Heart left ventricle (tissue), 16 donors: ENCODE results near the gene OVAAL. TPM values are rescaled to one million over a fixed set of nuclear protein-coding genes. Genes with fewer than 3 reads are reported as not detected.
A peak's percentile ranks its signal among the peaks of the same experiment; 100 is the strongest.

Source experiments
- ATAC-seq, 4 donors: fragments of 200-7000 bp; cut with Tn5 transposase; one replicate each; pipeline ENCODE4 v1.9.1; 2020 to 2022; ENCODE audit warnings: moderate library complexity in 4 of 4, mild to moderate bottlenecking in 3 of 4, moderate number of reproducible peaks in 1 of 4
- DNase-seq, 5 donors: peaks; one replicate each; pipeline ENCODE4 v3.0.0-alpha.2; 2020
- H3K27ac ChIP-seq, 12 donors: fragments of 200-600 bp; sonication (generic) in 4 of 12; one replicate each; pipeline versions ENCODE4 v1.5.0 to v1.8.0; 2016 to 2022; ENCODE audit warnings: mild to moderate bottlenecking in 2 of 12
- H3K27me3 ChIP-seq, 9 donors: fragments of 200-600 bp; sonication (generic) in 2 of 9; one replicate each; pipeline versions ENCODE4 v1.5.1 to v1.8.0; 2016 to 2022; ENCODE audit warnings: mild to moderate bottlenecking in 3 of 9
- H3K36me3 ChIP-seq, 9 donors: fragments of 200-600 bp; sonication (generic) in 2 of 9; one replicate each; pipeline versions ENCODE4 v1.5.0 to v1.8.0; 2018 to 2022; ENCODE audit warnings: mild to moderate bottlenecking in 2 of 9
- H3K4me1 ChIP-seq, 12 donors: fragments of 200-600 bp; sonication (generic) in 4 of 12; one replicate each; pipeline versions ENCODE4 v1.5.0 to v1.8.0; 2016 to 2022; ENCODE audit warnings: mild to moderate bottlenecking in 3 of 12
- H3K4me3 ChIP-seq, 12 donors: fragments of 200-600 bp; sonication (generic) in 4 of 12; one replicate each; pipeline versions ENCODE4 v1.5.0 to v1.8.0; 2017 to 2022; ENCODE audit warnings: mild to moderate bottlenecking in 9 of 12, moderate library complexity in 4 of 12
- H3K9me3 ChIP-seq, 12 donors: fragments of 200-600 bp; sonication (generic) in 4 of 12; one replicate each; pipeline versions ENCODE4 v1.5.0 to v1.8.0; 2016 to 2022; ENCODE audit warnings: mild to moderate bottlenecking in 1 of 12
- POLR2A ChIP-seq, 2 donors: fragments of 450-650 bp; IDR thresholded peaks; one replicate each; pipeline ENCODE4 v1.6.1; 2017; ENCODE audit warnings: antibody characterized with exemption in 2 of 2, mild to moderate bottlenecking in 2 of 2, moderate library complexity in 2 of 2
- WGBS, 4 donors: extraction: QIAGEN DNeasy Blood & Tissue Kit in 2 of 4; methylation state at CpG; one replicate each; pipeline versions ENCODE4 v1.1.5 to v1.1.7; 2013 to 2018; 5-methylcytosine and 5-hydroxymethylcytosine counted together
- intact Hi-C, 10 donors: fragments of 100-400 bp; cut with DNase I; formaldehyde crosslinking; loops; one replicate each; pipeline versions ENCODE4 v1.11.1 to v1.14.2; 2022
- polyA plus RNA-seq, 2 donors: library from polyadenylated mRNA; stranded (reverse); fragments of 200-250 nt; gene quantifications; one replicate each; pipeline ENCODE4 v1.2.3, GENCODE V29; 2013
- total RNA-seq, 9 donors: library from RNA; depleted of rRNA in 2 of 9; stranded (reverse); fragments of >200 nt in 2 of 9; fragmentation: NEBNext Ultra II Directional in 3 of 9; extraction: Animal tissue kit (Norgen Biotek cat#: 25700) in 3 of 9; gene quantifications; one replicate each; pipeline versions ENCODE4 v1.1.0 to v1.2.4, GENCODE V29; 2016 to 2023
- TF ChIP-seq, protein P1 (sequence below), 12 donors: fragments of 200-600 bp; sonication (generic) in 4 of 12; IDR thresholded peaks; one replicate each; pipeline versions ENCODE4 v1.5.0 to v1.8.0; 2018 to 2022; ENCODE audit warnings: antibody characterized with exemption in 12 of 12, mild to moderate bottlenecking in 5 of 12
- donor health status: ischemic (EF 13 %, LVEDD 7.1; RV severe dilation, severe dysfunction).
- donor health status: healthy with polysubstance abuse.
- donor health status: DM: no; HTN: yes; CAD: no.
- donor health status: DM: no; HTN: no; CAD: no.
- donor health status: ischemic (EF 25% LVEDD 6.9; RV normal size, moderate dysfunction).
- donor health status: ischemic (EF 25% LVEDD 5.7; RV mildly dilated, moderate dysfunction).
- donor health status: healthy.
- donor health status: DM: yes; HTN: yes; CAD: no.
- donor health status: ischemic (EF 35%, LVEDD 5.7; RV mildly dilated, moderate dysfunction).
- donor health status: nonischemic (EF 11% LVEDD 7.7; RV severe dilation, severe dysfunction).
- donor health status: DM: yes; HTN: yes; CAD: no.
- donor health status: PGD.
- donor health status: ischemic (EF 29% LVEDD 5.4; RV normal size, mild dysfunction).
- donor health status: nonischemic (EF 23%, LVEDD 6.1; RV moderate dilation, normal function).

The OVAAL gene
- total and polyA plus RNA-seq, 11 donors = 1.5 to 13.9 (median 2.8) TPM

GRCh38 chr1:180527101-180527669 is 31.6 kb upstream of the OVAAL start:
- DNase-seq = peak in 1 of 5 donors; percentile 45
- 24 to 27% (median 26%) methylated on average over 5 of the region's 5 CpGs for WGBS, 4 donors
- intact Hi-C loops = loop anchor here in 1 of 10 donors (10.0 kb wide), 1 partner anchor 628 kb away; no protein-coding TSS in a partner anchor
- H3K27me3 ChIP-seq = no peaks in the 10 kb centered on the region
- H3K4me3 ChIP-seq = no peak overlapping the region
- no peak overlapping the region for H3K27ac ChIP-seq
- ATAC-seq = peak in 3 of 4 donors; percentile 35 to 46 (median 41)
- peaks cover 0 to 2% (median 0%) of the 10 kb centered on the region in 12 donors for H3K9me3 ChIP-seq
- TF ChIP-seq, protein P1, sequence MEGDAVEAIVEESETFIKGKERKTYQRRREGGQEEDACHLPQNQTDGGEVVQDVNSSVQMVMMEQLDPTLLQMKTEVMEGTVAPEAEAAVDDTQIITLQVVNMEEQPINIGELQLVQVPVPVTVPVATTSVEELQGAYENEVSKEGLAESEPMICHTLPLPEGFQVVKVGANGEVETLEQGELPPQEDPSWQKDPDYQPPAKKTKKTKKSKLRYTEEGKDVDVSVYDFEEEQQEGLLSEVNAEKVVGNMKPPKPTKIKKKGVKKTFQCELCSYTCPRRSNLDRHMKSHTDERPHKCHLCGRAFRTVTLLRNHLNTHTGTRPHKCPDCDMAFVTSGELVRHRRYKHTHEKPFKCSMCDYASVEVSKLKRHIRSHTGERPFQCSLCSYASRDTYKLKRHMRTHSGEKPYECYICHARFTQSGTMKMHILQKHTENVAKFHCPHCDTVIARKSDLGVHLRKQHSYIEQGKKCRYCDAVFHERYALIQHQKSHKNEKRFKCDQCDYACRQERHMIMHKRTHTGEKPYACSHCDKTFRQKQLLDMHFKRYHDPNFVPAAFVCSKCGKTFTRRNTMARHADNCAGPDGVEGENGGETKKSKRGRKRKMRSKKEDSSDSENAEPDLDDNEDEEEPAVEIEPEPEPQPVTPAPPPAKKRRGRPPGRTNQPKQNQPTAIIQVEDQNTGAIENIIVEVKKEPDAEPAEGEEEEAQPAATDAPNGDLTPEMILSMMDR (IDR thresholded peaks at IDR 0.05) = no peak
- no peak for TF ChIP-seq POLR2A (IDR thresholded peaks at IDR 0.05)
- no peaks in the 10 kb centered on the region for H3K36me3 ChIP-seq
- peaks cover 0 to 39% (median 21%) of the 10 kb centered on the region in 12 donors for H3K4me1 ChIP-seq

DNA sequence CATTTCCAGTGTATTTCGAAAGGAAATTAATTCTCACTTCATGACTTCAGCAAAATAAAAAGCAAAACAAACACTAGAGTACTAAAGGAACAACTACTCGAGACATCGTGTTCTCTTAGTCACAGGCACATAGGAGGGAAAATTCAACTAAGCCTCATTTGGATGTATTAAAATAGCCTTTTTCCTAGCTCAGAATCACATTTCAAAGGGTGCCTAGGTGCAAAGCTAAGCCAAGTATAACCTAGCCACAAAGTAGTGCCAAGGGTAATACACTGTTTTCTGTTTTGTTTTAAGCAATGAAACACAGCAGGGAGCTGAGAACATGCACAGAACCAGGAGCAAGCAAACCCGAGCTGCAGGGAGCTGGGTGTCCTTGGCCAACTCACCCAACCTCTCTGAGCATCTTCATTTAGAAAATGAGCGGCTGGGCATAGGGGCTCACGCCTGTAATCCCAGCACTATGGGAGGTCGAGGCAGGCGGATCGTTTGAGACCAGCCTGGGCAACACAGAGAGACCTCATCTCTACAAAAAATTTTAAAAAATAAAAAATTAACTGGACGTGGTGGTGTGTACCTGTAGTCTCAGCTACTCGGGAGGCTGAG is 29.8 kb upstream of the OVAAL start:
- H3K27ac ChIP-seq = peak overlapping the region in 2 of 12 donors; percentile 68 to 75
- no peaks in the 10 kb centered on the region for H3K36me3 ChIP-seq
- TF ChIP-seq, protein P1 (IDR thresholded peaks at IDR 0.05) = no peak
- TF ChIP-seq POLR2A (IDR thresholded peaks at IDR 0.05) = no peak
- no peak for ATAC-seq
- no peaks in the 10 kb centered on the region for H3K27me3 ChIP-seq
- no peak overlapping the region for H3K4me3 ChIP-seq
- no peak for DNase-seq
- H3K4me1 ChIP-seq = peaks cover 0 to 51% (median 21%) of the 10 kb centered on the region in 12 donors
- intact Hi-C loops = loop anchor here in 1 of 10 donors (10.0 kb wide), 1 partner anchor 626 kb away; no protein-coding TSS in a partner anchor
- H3K9me3 ChIP-seq = no peaks in the 10 kb centered on the region
- WGBS, 4 donors = 87 to 95% (median 92%) methylated on average over 11 of the region's 11 CpGs

GRCh38 chr1:180530501-180530900 is 28.3 kb upstream of the OVAAL start:
- H3K27ac ChIP-seq = peak overlapping the region; percentile 39 to 86 (median 66)
- WGBS, 4 donors = 37 to 64% (median 54%) methylated on average over 5 of the region's 5 CpGs
- no peaks in the 10 kb centered on the region for H3K27me3 ChIP-seq
- intact Hi-C loops = loop anchor here in 9 of 10 donors (5.0 kb wide), 2 partner anchors 102 to 332 kb away; partner anchors contain the start of gene XPR1 (in 4 of the 9)
- peaks cover 0 to 46% (median 10%) of the 10 kb centered on the region in 12 donors for H3K4me1 ChIP-seq
- no peaks in the 10 kb centered on the region for H3K36me3 ChIP-seq
- H3K9me3 ChIP-seq = no peaks in the 10 kb centered on the region
- ATAC-seq (peak; percentile 35 to 80 (median 62)), DNase-seq (peak in 2 of 5 donors; percentile 43 to 53)
- H3K4me3 ChIP-seq = no peak overlapping the region
- TF ChIP-seq, protein P1 (IDR thresholded peaks at IDR 0.05) = no peak
- no peak for TF ChIP-seq POLR2A (IDR thresholded peaks at IDR 0.05)

DNA sequence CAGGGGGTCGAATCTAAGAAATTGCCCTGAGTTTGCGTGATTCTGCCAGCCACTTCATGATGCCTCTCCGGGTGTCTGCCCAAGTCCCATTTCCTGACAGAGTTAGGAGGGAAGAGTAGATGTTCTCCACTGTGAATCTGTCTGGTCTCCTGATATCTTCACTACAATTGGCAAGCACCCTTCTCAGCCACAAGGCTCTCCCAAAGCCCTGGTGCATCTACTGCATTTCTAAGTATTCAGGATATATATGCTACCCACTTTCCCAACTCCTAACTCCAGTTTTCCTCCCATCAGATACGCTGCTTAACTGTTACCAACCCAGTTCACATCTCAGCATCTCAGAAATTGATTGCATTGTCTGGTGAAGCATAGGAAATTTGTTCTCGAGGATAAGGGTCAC is 25.9 kb upstream of the OVAAL start:
- ATAC-seq (no peak), DNase-seq (no peak)
- WGBS, 4 donors = 88 to 95% (median 94%) methylated on average over 5 of the region's 5 CpGs
- Histone ChIP-seq H3K4me3 (no peak overlapping the region), H3K36me3 (no peaks in the 10 kb centered on the region), H3K27me3 (no peaks in the 10 kb centered on the region), H3K27ac (peak overlapping the region in 4 of 12 donors; percentile 5 to 32 (median 13)), H3K9me3 (no peaks in the 10 kb centered on the region), H3K4me1 (peaks cover 0 to 28% (median 6%) of the 10 kb centered on the region in 12 donors)
- TF ChIP-seq, protein P1 (IDR thresholded peaks at IDR 0.05) = no peak
- no peak for TF ChIP-seq POLR2A (IDR thresholded peaks at IDR 0.05)
- intact Hi-C loops = loop anchor here in 9 of 10 donors (2.0 to 5.0 kb wide), 3 partner anchors 99 to 329 kb away; partner anchors contain the start of gene XPR1 (in 5 of the 9)
